GM12892 (cell line): ENCODE measurements around the gene NAV2.

Experiments
- POLR2A ChIP-seq: IDR thresholded peaks from 2 replicates; pipeline ENCODE4 v1.6.1; 2011; ENCODE audit warnings: low read depth, low read length, control low read depth
- TAF1 ChIP-seq: IDR thresholded peaks from 2 replicates; pipeline ENCODE4 v1.6.1; 2011; ENCODE audit warnings: low read depth, mild to moderate bottlenecking, control low read depth, low read length, borderline replicate concordance

DNA sequence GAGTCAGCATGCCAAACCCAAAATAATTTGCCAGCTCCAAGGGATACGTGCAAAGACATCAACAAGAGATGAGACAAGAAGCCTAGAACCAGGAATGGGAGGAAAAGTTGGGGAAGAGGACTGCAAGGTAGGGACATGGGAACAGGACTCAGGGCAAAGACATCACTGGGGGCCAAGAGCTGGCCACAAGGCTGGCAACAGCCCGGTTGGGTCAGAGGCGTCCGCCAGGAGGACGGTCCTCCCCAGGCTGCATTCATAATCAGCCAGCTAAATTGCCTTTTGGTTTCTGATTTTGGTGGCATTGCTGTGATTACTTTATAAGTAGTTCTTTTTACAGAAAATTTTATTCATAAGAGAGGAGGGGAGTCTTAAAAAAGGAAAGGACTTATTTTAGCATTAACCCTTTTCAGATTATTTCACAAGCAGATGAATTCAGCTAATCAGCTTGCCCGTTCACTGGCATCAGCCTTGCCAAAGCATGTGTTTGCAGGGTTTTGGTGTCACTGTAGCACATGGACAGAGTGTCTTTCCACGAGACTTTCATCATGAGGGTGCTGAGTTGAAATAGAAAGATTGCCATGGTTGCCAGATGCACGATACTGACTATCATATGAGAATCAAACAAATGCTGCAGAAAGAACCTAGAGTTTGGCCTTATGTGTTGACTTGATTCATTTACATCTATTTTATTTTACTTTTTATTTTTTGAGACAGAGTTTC is 23.2 kb upstream of the NAV2 start:
- TF ChIP-seq POLR2A: no peak
- no peak for TF ChIP-seq TAF1
